HepG2 (cell line): ENCODE measurements around the gene TTPAL. TPM values are rescaled to one million over a fixed set of nuclear protein-coding genes. Genes with fewer than 3 reads are reported as not detected.
A peak's percentile ranks its signal among the peaks of the same experiment; 100 is the strongest.

Source experiments
- DPF2 ChIP-seq: sonication (generic); formaldehyde crosslinking; IDR thresholded peaks from 2 replicates; pipeline ENCODE4 v1.4.0; 2020; ENCODE audit warnings: mild to moderate bottlenecking, low read depth, missing genetic modification reagents, borderline replicate concordance
- ELF1 ChIP-seq: sonication (generic); formaldehyde crosslinking; IDR thresholded peaks from 2 replicates; pipeline ENCODE4 v1.4.0; 2020; ENCODE audit warnings: missing genetic modification reagents
- FIP1L1 ChIP-seq: fragments of 200-400 bp; formaldehyde crosslinking; IDR thresholded peaks from 2 replicates; pipeline ENCODE4 v1.6.1; 2018; ENCODE audit warnings: low read depth, mild to moderate bottlenecking, low read length, moderate library complexity, borderline replicate concordance; ENCODE audit not compliant: insufficient read depth
- JUNB ChIP-seq: sonication (generic); formaldehyde crosslinking; IDR thresholded peaks from 2 replicates; pipeline ENCODE4 v1.8.0; 2022; ENCODE audit warnings: missing genetic modification reagents, mild to moderate bottlenecking, borderline replicate concordance
- MEIS1 ChIP-seq: sonication (generic); formaldehyde crosslinking; IDR thresholded peaks from 2 replicates; pipeline ENCODE4 v1.9.0; 2021; ENCODE audit warnings: mild to moderate bottlenecking, missing genetic modification reagents, moderate library complexity, borderline replicate concordance
- SUZ12 ChIP-seq: fragments of 150-350 bp; IDR thresholded peaks from 2 replicates; pipeline ENCODE4 v1.6.1; 2014; ENCODE audit warnings: low read depth, low read length
- ZC3H13 ChIP-seq: sonication (generic); formaldehyde crosslinking; IDR thresholded peaks from 2 replicates; pipeline ENCODE4 v1.8.1; 2023; ENCODE audit warnings: mild to moderate bottlenecking, missing genetic modification reagents, moderate library complexity
- ZFP41 ChIP-seq: sonication (generic); formaldehyde crosslinking; IDR thresholded peaks from 2 replicates; pipeline ENCODE4 v1.4.0; 2020; ENCODE audit warnings: mild to moderate bottlenecking, missing genetic modification reagents, borderline replicate concordance
- ZMAT3 ChIP-seq: sonication (generic); formaldehyde crosslinking; conservative IDR thresholded peaks from 2 replicates; pipeline ENCODE4 v1.7.0; 2021; ENCODE audit warnings: missing genetic modification reagents
- ZNF256 ChIP-seq: sonication (generic); formaldehyde crosslinking; conservative IDR thresholded peaks from 2 replicates; pipeline ENCODE4 v1.4.0; 2020; ENCODE audit warnings: missing genetic modification reagents
- polyA plus RNA-seq, 8 experiments: library from polyadenylated mRNA; depleted of rRNA in 3 of 8; stranded (reverse) in 7 of 8; unstranded in 1 of 8; fragments of >200 nt; fragmentation: Illumina TruSeq in 4 of 8; extraction: Trizol in 4 of 8; gene quantifications; 2 replicates each; pipeline versions ENCODE4 v1.2.1 to v1.2.3, GENCODE V29; 2011 to 2016; ENCODE audit warnings: low read depth in 4 of 8, missing spikeins in 1 of 8, mixed read lengths in 1 of 8; ENCODE audit not compliant: insufficient read depth in 1 of 8
- total RNA-seq, 5 experiments: library from RNA; depleted of rRNA; stranded (reverse); fragments of >200 nt; fragmentation: Illumina TruSeq; extraction: Trizol; gene quantifications; 2 replicates each; pipeline ENCODE4 v1.2.3, GENCODE V29; 2016; ENCODE audit warnings: low read depth in 1 of 5
- TF ChIP-seq, protein P1 (sequence below): IDR thresholded peaks from 2 replicates; pipeline ENCODE4 v1.6.1; 2016; ENCODE audit warnings: low read depth, missing genetic modification reagents, missing compliant biosample characterization
- TF ChIP-seq, protein P2 (sequence below): IDR thresholded peaks from 2 replicates; pipeline ENCODE4 v1.6.1; 2016; ENCODE audit warnings: mild to moderate bottlenecking, missing biosample characterization, missing genetic modification reagents
- TF ChIP-seq, protein P3 (sequence below): sonication (generic); formaldehyde crosslinking; IDR thresholded peaks from 2 replicates; pipeline ENCODE4 v1.4.0; 2020; ENCODE audit warnings: mild to moderate bottlenecking, missing genetic modification reagents, borderline replicate concordance
- TF ChIP-seq, protein P4 (sequence below): sonication (generic); formaldehyde crosslinking; IDR thresholded peaks from 2 replicates; pipeline ENCODE4 v1.8.1; 2023; ENCODE audit warnings: missing genetic modification reagents, mild to moderate bottlenecking, borderline replicate concordance
- TF ChIP-seq, protein P5 (sequence below): sonication (generic); formaldehyde crosslinking; IDR thresholded peaks from 2 replicates; pipeline ENCODE4 v1.5.0; 2020; ENCODE audit warnings: missing genetic modification reagents

TTPAL gene
- total and polyA plus RNA-seq, 2 of the 13 experiments (the other 11 are each of a cell fraction or from before 2014, with no cell fraction given): 4.3 to 18.8 TPM

DNA sequence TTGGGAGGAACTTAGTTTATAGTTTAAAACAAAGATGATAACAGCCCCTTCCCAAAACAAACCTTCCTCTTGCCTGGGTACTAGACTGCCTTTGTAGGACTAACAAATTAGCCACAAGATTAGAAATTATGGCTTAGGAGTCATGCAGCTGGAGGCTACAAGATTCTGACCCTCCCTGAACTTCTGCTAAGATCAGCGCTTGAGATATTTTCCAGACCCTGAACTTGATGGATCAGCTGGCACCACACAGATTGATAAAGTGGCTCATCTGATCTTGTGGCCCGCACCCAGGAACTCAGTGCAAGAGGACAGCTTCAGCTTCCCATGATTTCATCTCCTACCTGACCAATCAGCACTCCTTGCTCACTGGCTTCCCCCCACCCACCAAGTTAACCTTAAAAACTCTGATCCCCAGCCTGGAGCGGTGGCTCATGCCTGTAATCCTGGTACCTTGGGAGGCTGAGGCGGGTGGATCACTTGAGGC lies 52.1 kb downstream of the TTPAL start (continued):
- TF ChIP-seq, protein P1, sequence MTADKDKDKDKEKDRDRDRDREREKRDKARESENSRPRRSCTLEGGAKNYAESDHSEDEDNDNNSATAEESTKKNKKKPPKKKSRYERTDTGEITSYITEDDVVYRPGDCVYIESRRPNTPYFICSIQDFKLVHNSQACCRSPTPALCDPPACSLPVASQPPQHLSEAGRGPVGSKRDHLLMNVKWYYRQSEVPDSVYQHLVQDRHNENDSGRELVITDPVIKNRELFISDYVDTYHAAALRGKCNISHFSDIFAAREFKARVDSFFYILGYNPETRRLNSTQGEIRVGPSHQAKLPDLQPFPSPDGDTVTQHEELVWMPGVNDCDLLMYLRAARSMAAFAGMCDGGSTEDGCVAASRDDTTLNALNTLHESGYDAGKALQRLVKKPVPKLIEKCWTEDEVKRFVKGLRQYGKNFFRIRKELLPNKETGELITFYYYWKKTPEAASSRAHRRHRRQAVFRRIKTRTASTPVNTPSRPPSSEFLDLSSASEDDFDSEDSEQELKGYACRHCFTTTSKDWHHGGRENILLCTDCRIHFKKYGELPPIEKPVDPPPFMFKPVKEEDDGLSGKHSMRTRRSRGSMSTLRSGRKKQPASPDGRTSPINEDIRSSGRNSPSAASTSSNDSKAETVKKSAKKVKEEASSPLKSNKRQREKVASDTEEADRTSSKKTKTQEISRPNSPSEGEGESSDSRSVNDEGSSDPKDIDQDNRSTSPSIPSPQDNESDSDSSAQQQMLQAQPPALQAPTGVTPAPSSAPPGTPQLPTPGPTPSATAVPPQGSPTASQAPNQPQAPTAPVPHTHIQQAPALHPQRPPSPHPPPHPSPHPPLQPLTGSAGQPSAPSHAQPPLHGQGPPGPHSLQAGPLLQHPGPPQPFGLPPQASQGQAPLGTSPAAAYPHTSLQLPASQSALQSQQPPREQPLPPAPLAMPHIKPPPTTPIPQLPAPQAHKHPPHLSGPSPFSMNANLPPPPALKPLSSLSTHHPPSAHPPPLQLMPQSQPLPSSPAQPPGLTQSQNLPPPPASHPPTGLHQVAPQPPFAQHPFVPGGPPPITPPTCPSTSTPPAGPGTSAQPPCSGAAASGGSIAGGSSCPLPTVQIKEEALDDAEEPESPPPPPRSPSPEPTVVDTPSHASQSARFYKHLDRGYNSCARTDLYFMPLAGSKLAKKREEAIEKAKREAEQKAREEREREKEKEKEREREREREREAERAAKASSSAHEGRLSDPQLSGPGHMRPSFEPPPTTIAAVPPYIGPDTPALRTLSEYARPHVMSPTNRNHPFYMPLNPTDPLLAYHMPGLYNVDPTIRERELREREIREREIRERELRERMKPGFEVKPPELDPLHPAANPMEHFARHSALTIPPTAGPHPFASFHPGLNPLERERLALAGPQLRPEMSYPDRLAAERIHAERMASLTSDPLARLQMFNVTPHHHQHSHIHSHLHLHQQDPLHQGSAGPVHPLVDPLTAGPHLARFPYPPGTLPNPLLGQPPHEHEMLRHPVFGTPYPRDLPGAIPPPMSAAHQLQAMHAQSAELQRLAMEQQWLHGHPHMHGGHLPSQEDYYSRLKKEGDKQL: no peak
- TF ChIP-seq ELF1 (CRISPR knock-in tag) (no peak), MEIS1 (CRISPR knock-in tag) (no peak), ZC3H13 (CRISPR knock-in tag) (no peak), JUNB (CRISPR knock-in tag) (no peak), SUZ12 (no peak), ZMAT3 (CRISPR knock-in tag) (no peak), ZFP41 (CRISPR knock-in tag) (no peak), FIP1L1 (no peak), DPF2 (no peak), ZNF256 (CRISPR knock-in tag) (0 out of 2 replicates have a peak, but pooled peaks have one; percentile 32)
- TF ChIP-seq, protein P2, sequence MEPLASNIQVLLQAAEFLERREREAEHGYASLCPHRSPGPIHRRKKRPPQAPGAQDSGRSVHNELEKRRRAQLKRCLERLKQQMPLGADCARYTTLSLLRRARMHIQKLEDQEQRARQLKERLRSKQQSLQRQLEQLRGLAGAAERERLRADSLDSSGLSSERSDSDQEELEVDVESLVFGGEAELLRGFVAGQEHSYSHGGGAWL: 0 out of 2 replicates have a peak, but pooled peaks have one; percentile 1
- TF ChIP-seq, protein P3, sequence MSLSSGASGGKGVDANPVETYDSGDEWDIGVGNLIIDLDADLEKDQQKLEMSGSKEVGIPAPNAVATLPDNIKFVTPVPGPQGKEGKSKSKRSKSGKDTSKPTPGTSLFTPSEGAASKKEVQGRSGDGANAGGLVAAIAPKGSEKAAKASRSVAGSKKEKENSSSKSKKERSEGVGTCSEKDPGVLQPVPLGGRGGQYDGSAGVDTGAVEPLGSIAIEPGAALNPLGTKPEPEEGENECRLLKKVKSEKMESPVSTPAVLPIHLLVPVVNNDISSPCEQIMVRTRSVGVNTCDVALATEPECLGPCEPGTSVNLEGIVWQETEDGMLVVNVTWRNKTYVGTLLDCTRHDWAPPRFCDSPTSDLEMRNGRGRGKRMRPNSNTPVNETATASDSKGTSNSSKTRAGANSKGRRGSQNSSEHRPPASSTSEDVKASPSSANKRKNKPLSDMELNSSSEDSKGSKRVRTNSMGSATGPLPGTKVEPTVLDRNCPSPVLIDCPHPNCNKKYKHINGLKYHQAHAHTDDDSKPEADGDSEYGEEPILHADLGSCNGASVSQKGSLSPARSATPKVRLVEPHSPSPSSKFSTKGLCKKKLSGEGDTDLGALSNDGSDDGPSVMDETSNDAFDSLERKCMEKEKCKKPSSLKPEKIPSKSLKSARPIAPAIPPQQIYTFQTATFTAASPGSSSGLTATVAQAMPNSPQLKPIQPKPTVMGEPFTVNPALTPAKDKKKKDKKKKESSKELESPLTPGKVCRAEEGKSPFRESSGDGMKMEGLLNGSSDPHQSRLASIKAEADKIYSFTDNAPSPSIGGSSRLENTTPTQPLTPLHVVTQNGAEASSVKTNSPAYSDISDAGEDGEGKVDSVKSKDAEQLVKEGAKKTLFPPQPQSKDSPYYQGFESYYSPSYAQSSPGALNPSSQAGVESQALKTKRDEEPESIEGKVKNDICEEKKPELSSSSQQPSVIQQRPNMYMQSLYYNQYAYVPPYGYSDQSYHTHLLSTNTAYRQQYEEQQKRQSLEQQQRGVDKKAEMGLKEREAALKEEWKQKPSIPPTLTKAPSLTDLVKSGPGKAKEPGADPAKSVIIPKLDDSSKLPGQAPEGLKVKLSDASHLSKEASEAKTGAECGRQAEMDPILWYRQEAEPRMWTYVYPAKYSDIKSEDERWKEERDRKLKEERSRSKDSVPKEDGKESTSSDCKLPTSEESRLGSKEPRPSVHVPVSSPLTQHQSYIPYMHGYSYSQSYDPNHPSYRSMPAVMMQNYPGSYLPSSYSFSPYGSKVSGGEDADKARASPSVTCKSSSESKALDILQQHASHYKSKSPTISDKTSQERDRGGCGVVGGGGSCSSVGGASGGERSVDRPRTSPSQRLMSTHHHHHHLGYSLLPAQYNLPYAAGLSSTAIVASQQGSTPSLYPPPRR (CRISPR knock-in tag): no peak
- TF ChIP-seq, protein P4, sequence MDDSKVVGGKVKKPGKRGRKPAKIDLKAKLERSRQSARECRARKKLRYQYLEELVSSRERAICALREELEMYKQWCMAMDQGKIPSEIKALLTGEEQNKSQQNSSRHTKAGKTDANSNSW (CRISPR knock-in tag): no peak
- TF ChIP-seq, protein P5, sequence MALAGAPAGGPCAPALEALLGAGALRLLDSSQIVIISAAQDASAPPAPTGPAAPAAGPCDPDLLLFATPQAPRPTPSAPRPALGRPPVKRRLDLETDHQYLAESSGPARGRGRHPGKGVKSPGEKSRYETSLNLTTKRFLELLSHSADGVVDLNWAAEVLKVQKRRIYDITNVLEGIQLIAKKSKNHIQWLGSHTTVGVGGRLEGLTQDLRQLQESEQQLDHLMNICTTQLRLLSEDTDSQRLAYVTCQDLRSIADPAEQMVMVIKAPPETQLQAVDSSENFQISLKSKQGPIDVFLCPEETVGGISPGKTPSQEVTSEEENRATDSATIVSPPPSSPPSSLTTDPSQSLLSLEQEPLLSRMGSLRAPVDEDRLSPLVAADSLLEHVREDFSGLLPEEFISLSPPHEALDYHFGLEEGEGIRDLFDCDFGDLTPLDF (CRISPR knock-in tag): no peak
